ENCODE measurements around the gene TBCE. TPM values are rescaled to one million over a fixed set of nuclear protein-coding genes. Genes with fewer than 3 reads are reported as not detected.
"Not testable (repeated sequence)": the region's sequence is repeated elsewhere in the genome, so short reads cannot be mapped to it uniquely, and the experiment has no call there.

TBCE gene
- polyA plus RNA-seq, 4 donors, result 46.3 to 68.0 (median 61.1) TPM

- no peak for DNase-seq (ENCODE audit: low read depth in 4 of 4, low spot score in 3 of 4)
Measured at GRCh38 chr1:235343726-235344125, 23.5 kb upstream of the TBCE start.

- DNase-seq (ENCODE audit: low read depth in 4 of 4, low spot score in 3 of 4), result no peak
Measured at GRCh38 chr1:235351441-235351840, 15.8 kb upstream of the TBCE start.

DNA sequence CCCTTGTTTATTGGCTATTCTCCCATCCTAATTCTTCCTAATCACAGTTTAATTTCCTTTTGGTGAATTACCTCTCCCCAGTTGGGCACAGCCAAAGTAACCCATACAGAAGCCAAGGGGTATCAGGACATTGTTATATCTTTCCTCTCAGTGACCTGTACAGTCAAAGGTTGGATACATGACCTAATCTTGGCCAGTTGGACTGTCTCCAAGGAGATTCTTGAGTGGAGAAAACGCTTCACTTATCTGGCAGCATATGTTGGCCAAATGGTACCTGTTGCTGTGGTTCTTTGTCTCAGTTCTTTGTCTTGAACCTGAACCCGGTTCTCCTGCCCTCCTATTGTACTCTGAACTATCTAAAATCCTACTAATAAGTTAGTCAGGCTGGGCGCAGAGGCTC is 15.3 kb upstream of the TBCE start:
- no peak for DNase-seq (ENCODE audit: low read depth in 4 of 4, low spot score in 3 of 4)

- DNase-seq (ENCODE audit: low read depth in 4 of 4, low spot score in 3 of 4), result no peak
Measured at GRCh38 chr1:235357485-235358373, 9.5 kb upstream of the TBCE start.

- DNase-seq (ENCODE audit: low read depth in 4 of 4, low spot score in 3 of 4), result no peak
Measured at GRCh38 chr1:235358899-235359298, 8.3 kb upstream of the TBCE start.

- not testable (repeated sequence) for DNase-seq (ENCODE audit: low read depth in 4 of 4, low spot score in 3 of 4)
Measured at GRCh38 chr1:235364189-235364588, 3.0 kb upstream of the TBCE start.

- DNase-seq (ENCODE audit: low read depth in 4 of 4, low spot score in 3 of 4), result no peak
Measured at GRCh38 chr1:235366286-235366685, 941 bp upstream of the TBCE start.

DNA sequence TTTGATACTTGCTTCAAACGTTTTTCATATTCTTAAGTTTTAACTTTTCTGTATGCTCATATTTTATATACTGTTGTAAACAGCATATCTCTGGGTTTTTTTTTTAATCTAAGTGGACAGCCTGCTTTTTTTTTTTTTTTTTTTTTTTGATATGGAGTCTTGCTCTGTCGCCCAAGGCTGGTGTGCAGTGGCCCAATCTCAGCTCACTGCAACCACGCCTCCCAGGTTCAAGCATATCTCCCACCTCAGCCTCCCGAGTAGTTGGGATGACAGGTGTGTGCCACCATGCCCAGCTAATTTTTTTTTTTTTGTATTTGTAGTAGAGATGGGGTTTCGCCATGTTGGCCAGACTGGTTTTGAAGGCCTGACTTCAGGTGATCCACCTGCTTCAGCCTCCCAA is 1.2 kb downstream of the TBCE start:
- DNase-seq (ENCODE audit: low read depth in 4 of 4, low spot score in 3 of 4), result no peak

DNA sequence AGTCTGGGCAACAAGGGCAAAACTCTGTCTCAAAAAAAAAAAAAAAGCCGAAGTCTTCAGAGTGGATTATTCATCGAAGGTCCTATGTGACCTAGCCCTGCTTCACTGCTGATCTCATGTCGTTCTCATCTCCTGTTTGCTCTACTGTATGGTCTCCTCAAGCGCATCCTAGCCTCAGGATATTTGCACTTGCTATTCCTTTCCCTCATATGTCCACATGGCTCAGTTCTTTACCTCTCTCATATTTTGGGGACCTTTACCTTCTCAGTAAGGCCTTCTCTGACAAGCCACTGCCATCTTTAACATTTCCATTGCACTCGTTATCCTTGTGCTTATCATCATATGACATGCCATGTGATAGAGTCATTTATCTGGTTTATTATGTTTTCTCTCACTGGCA is 2.6 kb downstream of the TBCE start:
- DNase-seq (ENCODE audit: low read depth in 4 of 4, low spot score in 3 of 4), result no peak

DNA sequence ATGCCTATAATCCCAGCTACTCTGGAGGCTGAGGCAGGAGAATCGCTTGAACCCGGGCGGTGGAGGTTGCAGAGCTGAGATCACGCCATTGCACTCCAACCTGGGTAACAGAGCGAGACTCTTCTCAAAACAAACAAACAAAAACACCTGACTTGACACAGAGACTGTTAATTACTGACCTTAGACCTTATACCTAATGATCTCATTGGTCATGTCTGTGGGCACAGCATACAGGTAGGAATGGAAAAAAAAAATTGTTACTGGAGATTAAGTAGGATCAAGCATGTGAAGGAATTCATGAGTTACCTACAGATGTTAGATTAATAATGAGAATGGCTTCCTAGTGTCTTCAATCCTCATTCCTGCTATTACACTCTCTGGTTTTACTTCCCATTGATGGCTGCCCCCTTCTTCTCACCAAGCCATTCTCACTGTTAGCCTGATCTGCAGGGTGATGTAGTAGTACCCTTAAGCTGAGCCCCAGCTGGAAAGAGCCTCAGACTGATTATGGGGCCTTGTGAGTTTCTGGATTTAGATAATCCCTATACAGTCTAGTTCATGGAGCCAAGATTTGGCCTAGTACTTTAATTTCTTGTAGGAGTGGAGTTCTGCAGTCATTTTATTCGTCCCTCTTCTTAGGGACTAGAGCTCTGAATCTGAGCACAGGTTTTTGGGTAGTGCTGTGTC is 8.8 kb downstream of the TBCE start:
- DNase-seq (ENCODE audit: low read depth in 4 of 4, low spot score in 3 of 4), result no peak

DNA sequence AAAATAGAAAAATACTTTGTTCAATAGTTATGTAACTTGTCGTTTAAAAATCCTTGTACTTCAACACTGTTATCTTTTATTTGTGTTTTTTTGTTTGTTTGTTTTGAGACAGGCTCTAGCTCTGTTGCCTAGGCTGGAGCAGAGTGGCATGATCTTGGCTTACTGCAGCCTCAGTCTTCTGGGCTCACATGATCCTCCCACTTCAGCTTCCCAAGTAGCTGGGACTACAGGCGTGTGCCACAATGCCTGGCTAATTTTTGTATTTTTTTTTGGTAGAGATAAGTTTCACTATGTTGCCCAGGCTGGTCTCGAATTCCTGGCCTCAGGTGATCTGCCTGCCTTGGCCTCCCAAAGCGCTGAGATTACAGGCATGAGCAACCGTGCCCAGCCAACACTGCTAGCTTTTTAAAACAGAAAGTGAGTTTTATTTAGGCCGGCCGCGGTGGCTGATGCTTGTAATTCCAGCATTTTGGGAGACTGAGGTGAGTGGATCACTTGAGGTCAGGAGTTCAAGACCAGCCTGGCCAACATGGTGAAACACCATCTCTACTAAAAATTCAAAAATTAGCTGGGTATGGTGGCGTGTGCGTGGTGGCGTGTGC is 11.0 kb downstream of the TBCE start:
- not testable (repeated sequence) for DNase-seq (ENCODE audit: low read depth in 4 of 4, low spot score in 3 of 4)

GRCh38 chr1:235381955-235382739 is 14.9 kb downstream of the TBCE start:
- not testable (repeated sequence) for DNase-seq (ENCODE audit: low read depth in 4 of 4, low spot score in 3 of 4)

GRCh38 chr1:235385633-235386032 is 18.4 kb downstream of the TBCE start:
- not testable (repeated sequence) for DNase-seq (ENCODE audit: low read depth in 4 of 4, low spot score in 3 of 4)

- no peak for DNase-seq (ENCODE audit: low read depth in 4 of 4, low spot score in 3 of 4)
Measured at GRCh38 chr1:235391874-235392273, 24.6 kb downstream of the TBCE start.

GRCh38 chr1:235397733-235398132 is 30.5 kb downstream of the TBCE start:
- no peak for DNase-seq (ENCODE audit: low read depth in 4 of 4, low spot score in 3 of 4)

DNA sequence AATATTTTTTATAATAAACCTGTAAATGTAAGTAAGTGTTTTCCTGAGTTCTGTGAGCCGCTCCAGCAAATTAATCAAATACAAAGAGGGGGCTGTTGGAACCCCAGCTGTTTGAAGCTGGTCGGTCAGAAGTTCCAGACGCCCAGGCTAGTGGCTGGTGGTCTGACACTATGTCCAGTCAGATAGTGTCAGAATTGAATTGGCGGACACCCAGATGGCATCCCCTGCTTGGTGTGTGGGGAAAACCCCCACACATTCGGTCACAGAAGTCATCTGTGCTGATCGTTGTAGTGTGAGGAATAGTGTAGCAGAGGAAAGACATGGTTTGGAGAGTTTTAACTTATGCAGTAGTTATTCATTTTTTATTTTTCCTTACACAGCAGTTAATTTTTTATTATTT is 32.4 kb downstream of the TBCE start:
- no peak for DNase-seq (ENCODE audit: low read depth in 4 of 4, low spot score in 3 of 4)

DNA sequence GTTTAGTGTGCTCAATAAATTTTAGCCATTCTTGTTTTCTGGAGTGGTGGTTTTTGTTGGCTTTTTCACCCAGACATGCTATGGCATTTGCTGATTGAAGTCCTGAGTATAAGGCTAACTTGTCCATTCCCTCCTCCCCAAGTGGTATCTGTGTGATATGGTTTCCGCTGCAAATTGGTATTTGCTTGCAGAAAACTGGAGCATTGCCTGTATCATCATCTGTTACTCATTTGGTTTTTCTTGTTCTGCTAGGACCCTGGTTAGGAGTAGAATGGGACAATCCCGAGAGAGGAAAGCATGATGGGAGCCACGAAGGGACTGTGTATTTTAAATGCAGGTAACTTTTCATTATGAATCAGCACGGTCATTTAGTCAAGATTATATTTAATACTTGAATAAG is 34.0 kb downstream of the TBCE start:
- DNase-seq (ENCODE audit: low read depth in 4 of 4, low spot score in 3 of 4), result no peak

- DNase-seq (ENCODE audit: low read depth in 4 of 4, low spot score in 3 of 4), result no peak
Measured at GRCh38 chr1:235402457-235403200, 35.4 kb downstream of the TBCE start.

DNA sequence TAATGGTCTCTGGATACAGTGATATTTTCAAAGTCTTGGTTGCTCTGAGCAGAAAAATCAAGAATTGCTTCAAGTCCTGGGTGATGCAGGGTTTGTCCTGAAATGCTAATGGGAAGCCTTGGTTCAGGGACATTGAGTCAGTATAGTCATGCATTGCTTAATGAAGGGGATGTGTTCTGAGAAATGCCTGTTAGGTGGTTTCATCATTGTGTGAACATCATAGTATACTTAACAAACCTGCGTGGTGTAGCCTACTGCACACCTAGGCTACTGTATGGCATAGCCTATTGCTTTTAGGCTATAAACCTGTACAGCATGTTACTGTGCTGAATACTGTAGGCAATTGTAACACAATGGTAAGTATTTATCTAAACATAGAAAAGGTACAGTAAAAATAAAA is 36.4 kb downstream of the TBCE start:
- no peak for DNase-seq (ENCODE audit: low read depth in 4 of 4, low spot score in 3 of 4)

- DNase-seq (ENCODE audit: low read depth in 4 of 4, low spot score in 3 of 4), result no peak
Measured at GRCh38 chr1:235404190-235404589, 37.0 kb downstream of the TBCE start.

Data from left renal pelvis (tissue), 4 donors.